B cell (primary cell): ENCODE data around the gene ZNF423.

Experiments used
- CTCF ChIP-seq: fragments of 200-600 bp; IDR thresholded peaks from one replicate; pipeline ENCODE4 v1.8.0; 2022; ENCODE audit warnings: antibody characterized with exemption, mild to moderate bottlenecking
- EZH2 ChIP-seq: IDR thresholded peaks from 2 replicates; pipeline ENCODE4 v1.6.1; 2012; ENCODE audit warnings: borderline replicate concordance, low read depth, mild to moderate bottlenecking, moderate library complexity, low read length; ENCODE audit not compliant: insufficient read depth, poor library complexity, severe bottlenecking

DNA sequence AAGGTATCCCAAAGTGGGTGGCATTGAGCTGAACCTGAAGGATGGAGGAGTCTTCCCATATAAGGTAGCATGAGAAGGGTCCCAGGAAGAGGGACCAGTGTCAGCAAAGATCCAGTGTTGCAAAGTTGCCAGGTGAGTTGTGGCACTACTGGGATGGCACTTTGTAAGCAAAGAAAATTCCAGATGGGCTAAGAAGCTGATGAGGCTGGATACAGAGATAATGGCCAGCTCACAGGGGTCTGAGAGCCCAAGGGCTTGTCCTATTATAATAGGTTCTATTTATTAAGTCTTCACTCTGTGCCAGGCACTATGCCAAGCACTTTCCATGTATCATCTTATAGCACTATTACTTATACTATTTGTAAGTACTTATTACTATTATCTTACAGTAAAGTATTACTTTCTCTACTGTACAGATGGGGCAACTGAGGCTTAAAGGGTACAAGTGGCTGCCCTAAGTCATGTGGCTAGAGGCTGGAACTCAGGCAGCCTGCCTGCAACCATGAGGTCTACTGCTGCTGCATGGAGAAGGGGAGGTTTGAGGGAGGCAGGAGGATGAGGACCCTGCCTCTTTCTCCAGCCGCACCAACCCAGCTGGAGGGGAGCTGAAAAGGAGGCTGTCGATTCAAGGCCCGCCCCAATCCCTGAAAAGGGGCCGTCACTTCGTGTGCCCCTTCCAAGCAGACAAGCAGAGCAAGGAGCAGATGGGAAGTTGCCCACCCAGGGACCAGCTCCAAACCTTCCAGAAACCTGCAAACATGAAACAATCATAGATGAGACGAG lies 395.8 kb downstream of the ZNF423 start:
- no peak for TF ChIP-seq CTCF
- no peak for TF ChIP-seq EZH2
